A172 (cell line): ENCODE results near the gene RBPJ. TPM values are rescaled to one million over a fixed set of nuclear protein-coding genes. Genes with fewer than 3 reads are reported as not detected.
A peak's percentile ranks its signal among the peaks of the same experiment; 100 is the strongest.
"Not testable (repeated sequence)": the region's sequence is repeated elsewhere in the genome, so short reads cannot be mapped to it uniquely, and the experiment has no call there.

Source experiments
- DNase-seq: peaks from one replicate; pipeline ENCODE4 v3.0.0-alpha.2; 2015; ENCODE audit warnings: low spot score
- total RNA-seq: library from RNA; depleted of rRNA; stranded (reverse); fragments of >200 nt; shearing (Covaris generic); gene quantifications from 2 replicates; pipeline ENCODE4 v1.2.3, GENCODE V29; 2014

Gene RBPJ
- total RNA-seq, 1 experiment from 2014 or later: 31.1 TPM

GRCh38 chr4:26342328-26343037, 21.7 kb downstream of the RBPJ start:
- DNase-seq: peak; percentile 86

GRCh38 chr4:26343038-26343398, 22.2 kb downstream of the RBPJ start:
- no peak for DNase-seq

GRCh38 chr4:26344901-26345564, 24.2 kb downstream of the RBPJ start:
- DNase-seq: no peak

- DNase-seq: peak; percentile 10
Measured at GRCh38 chr4:26345565-26345938, 24.7 kb downstream of the RBPJ start.

- DNase-seq: peak; percentile 94
Measured at GRCh38 chr4:26346203-26346620, 25.4 kb downstream of the RBPJ start.

- DNase-seq: no peak
Measured at GRCh38 chr4:26349496-26349895, 28.7 kb downstream of the RBPJ start.

- no peak for DNase-seq
Measured at GRCh38 chr4:26351685-26352084, 30.9 kb downstream of the RBPJ start.

- DNase-seq: no peak
Measured at GRCh38 chr4:26354491-26354890, 33.7 kb downstream of the RBPJ start.

GRCh38 chr4:26355392-26356052, 34.7 kb downstream of the RBPJ start:
- DNase-seq: no peak

- DNase-seq: no peak
Measured at GRCh38 chr4:26356081-26356501, 35.3 kb downstream of the RBPJ start.

GRCh38 chr4:26359521-26359920, 38.7 kb downstream of the RBPJ start:
- not testable (repeated sequence) for DNase-seq

- no peak for DNase-seq
Measured at GRCh38 chr4:26360273-26360672, 39.5 kb downstream of the RBPJ start.

GRCh38 chr4:26360864-26361263, 40.0 kb downstream of the RBPJ start:
- DNase-seq: no peak

GRCh38 chr4:26361297-26361696, 40.5 kb downstream of the RBPJ start:
- DNase-seq: no peak

GRCh38 chr4:26362745-26363439, 42.1 kb downstream of the RBPJ start:
- DNase-seq: peak; percentile 13

- no peak for DNase-seq
Measured at GRCh38 chr4:26365537-26366150, 44.8 kb downstream of the RBPJ start.

- DNase-seq: no peak
Measured at GRCh38 chr4:26367811-26368210, 47.0 kb downstream of the RBPJ start.

- DNase-seq: no peak
Measured at GRCh38 chr4:26368685-26369084, 47.9 kb downstream of the RBPJ start.

- DNase-seq: no peak
Measured at GRCh38 chr4:26369132-26369531, 48.3 kb downstream of the RBPJ start.

- DNase-seq: no peak
Measured at GRCh38 chr4:26369581-26369980, 48.8 kb downstream of the RBPJ start.

GRCh38 chr4:26372076-26372475, 51.3 kb downstream of the RBPJ start:
- DNase-seq: no peak
